ENCODE data around the gene KIF20B. TPM values are rescaled to one million over a fixed set of nuclear protein-coding genes. Genes with fewer than 3 reads are reported as not detected.
"Not testable (repeated sequence)": the region's sequence is repeated elsewhere in the genome, so short reads cannot be mapped to it uniquely, and the experiment has no call there.

The KIF20B gene
- polyA plus RNA-seq, 1 donor: 23.4 TPM

- no peak for DNase-seq
Measured at GRCh38 chr10:89684604-89685003, 16.8 kb upstream of the KIF20B start.

GRCh38 chr10:89685936-89686335 is 15.5 kb upstream of the KIF20B start:
- no peak for DNase-seq

GRCh38 chr10:89690027-89690426 is 11.4 kb upstream of the KIF20B start:
- no peak for DNase-seq

DNA sequence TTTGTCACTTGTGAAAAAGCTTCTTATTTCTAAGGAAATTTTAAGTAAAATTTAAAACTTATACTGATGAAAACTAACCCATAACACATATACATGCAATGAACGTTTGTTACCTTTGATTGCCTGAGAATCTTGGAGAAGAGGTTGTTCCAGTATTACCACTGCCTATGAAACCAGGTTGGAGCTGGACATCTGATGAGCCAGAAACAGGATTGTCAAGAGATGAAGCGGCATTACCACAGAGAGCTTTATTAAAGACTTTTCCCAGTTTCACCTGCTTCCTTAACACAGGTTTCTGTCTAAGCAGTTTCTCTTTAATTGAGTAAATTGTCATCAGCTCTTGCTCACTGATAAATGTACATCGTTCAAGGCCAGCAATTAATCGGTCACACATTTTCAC is 9.0 kb upstream of the KIF20B start:
- DNase-seq: no peak

- DNase-seq: no peak
Measured at GRCh38 chr10:89693176-89693575, 8.2 kb upstream of the KIF20B start.

DNA sequence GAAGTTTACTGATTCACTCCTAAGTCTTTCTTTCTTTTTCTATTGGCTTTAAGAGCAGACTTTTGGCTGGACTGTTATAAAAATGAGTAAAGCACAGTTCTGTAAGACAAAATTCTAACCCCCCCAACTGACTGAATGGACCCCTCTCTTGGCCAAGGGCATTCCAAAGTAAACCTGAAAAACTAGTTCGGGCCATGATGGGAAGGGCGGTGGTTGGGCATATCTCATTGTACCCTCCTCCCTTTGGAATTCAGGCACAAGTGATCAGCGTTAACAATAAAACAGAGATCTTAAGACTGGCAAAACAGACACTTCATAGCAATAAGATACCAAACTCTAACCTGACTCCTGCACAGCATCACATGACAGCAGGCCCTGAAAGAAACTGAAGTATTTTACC is 6.1 kb upstream of the KIF20B start:
- DNase-seq: no peak

DNA sequence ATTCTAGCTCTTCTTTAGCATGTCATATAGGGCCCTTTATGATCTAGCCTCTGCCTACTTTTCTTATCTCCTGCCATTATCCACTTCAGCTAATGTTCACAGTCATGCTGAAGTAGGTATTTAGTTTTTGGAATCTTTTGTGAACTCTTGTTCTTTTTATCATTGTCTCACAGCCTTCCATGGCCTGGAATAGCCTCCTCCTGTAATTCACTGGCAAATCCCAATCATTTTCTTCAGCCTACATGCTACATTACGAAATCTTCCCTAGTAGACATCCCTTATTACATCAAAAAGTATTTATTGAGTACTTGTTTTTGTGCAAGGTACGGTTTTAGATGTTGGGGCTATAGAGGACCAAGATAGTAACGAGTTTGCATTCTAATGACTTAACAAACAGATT is 3.4 kb upstream of the KIF20B start:
- no peak for DNase-seq

DNA sequence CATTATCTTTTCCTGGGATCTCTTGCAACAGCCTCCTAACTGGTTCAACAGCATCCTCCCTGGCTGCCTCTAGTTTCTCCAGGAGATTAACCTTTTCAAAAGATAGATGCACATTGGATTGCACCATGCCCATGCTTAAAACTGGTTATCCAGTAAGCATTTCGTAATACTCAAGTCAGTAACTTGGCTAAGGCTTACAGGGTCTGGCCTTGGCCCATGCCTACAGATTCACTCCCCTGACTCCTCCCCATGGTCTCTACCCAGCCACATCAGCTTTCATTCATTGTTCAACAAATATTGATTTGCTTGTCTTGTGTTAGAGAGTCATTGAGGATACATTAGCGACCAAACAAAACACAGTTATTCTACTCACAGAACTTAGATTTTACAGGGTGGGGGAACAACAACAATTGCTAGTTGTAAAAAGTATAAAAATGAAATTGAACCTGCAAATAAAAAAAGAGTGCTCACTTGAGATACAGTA is 1.8 kb upstream of the KIF20B start:
- no peak for DNase-seq

- DNase-seq: no peak
Measured at GRCh38 chr10:89700923-89701241, 508 bp upstream of the KIF20B start.

GRCh38 chr10:89702121-89702480 is 711 bp downstream of the KIF20B start:
- DNase-seq: peak; percentile 7

DNA sequence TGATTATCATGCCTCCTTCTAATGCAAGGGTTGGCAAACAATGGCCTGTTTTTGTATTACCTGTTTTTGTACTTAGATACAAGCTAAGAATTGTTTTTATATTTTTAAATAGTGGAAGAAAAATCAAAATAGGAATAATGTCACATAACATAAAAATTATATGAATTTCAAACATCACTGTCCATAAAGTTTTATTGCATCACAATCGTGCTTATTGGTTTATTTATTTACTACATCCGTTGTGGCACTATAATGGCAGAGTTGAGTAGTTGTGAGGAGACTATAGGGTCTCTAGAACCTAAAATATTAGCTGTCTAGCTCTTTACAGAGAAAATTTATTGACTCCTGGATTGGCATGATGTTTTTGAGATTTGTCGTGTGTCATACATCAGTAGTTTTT is 4.1 kb downstream of the KIF20B start:
- DNase-seq: no peak

- no peak for DNase-seq
Measured at GRCh38 chr10:89706011-89706410, 4.6 kb downstream of the KIF20B start.

DNA sequence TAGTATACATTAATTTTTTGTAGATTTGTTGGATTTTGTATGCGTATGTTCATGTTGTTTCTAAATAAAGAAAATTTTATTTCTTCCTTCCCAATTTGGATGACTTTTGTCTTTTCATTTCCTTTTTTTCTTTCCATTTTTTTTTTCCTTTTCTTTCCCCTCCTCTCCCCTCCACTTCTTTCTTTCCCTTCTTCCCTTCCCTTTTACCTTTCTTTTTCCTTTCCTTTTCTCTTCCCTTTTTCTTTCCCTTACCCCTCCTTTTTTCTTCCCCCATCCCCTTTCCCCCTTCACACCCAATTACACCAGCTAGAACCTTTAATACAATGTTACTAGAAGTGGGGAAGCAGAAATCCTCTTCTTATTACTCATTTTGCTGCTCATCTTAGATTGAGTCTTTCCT is 6.0 kb downstream of the KIF20B start:
- no peak for DNase-seq

- DNase-seq: no peak
Measured at GRCh38 chr10:89710753-89711152, 9.4 kb downstream of the KIF20B start.

DNA sequence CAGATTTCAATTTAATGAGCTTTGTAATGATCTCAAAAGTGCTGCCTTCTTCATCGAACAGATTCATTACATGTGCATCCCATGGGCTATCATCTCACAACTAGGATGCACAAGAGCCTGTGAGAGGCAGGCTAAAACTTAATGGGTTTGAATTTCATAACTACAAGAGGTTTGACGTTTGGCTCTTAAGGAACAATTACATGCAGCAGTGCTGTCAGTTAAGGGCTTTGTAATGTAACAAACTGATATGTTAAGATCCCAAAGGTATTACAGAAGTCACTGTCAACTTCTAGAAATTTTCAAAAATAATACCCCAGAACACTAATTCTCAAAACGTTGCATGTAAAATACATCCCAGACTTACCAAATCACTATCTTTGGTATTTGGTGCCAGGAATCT is 33.2 kb downstream of the KIF20B start:
- DNase-seq: no peak

DNA sequence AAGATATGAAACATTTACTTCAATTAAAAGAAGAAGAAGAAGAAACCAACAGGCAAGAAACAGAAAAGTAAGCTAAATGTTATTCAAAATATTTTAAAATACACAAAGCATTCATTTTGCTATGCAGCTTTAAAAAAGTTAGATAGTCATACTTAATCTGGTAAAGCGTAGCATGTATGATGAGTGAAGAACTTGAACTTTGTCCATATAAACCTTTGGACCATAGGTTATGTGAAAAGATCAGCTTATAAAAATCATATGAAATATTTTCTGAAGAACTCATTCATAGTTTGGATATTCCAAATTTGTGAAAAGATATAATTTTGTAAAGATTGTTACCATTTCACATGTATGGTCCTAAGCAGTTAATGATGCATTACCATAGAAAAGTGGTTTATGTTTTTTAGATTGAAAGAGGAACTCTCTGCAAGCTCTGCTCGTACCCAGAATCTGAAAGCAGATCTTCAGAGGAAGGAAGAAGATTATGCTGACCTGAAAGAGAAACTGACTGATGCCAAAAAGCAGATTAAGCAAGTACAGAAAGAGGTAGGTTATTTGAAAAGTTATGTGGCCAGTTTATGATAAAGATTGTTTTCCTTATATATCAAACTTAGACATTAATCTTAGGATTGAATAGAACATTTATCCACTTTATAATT is 37.3 kb downstream of the KIF20B start:
- DNase-seq: no peak

- DNase-seq: no peak
Measured at GRCh38 chr10:89741126-89741762, 39.9 kb downstream of the KIF20B start.

GRCh38 chr10:89744026-89744425 is 42.6 kb downstream of the KIF20B start:
- DNase-seq: no peak

DNA sequence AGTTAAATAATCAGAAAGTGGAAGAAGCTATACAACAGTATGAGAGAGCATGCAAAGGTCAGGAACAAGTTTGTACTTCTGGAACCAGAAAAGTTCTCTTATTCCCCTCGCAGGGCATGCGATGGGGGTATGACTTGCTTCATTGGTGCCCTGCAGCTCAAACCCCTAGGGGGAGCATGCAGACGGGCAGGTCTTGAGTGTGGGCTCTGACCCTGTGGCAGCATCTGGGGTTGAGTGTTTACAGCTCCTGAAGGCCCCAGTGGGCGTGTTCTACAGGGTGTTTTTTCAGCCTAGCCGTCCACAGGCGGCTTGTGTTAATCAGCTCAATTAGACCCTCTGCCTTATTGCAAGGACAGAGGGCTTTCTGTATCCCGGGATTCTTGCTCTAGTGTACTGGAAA is 44.5 kb downstream of the KIF20B start:
- no peak for DNase-seq

DNA sequence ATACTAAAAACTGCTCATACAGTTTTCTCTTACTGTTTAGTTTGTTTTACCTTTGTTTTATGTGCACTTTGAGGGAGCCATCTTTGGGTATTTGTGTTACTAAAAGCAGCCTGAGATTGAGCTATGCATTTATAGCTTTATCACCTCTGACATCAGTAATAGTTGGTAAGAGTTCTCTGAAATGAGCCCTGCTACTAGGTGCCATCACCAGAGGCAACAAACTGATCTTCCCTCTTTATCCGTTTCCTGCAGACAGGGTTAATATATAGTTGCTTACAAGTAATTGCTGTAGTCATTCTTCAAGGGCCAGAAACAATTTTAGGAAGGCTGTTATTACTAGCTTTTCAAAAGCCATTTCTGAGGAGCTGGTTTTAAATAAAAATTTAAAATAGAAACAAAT is 49.1 kb downstream of the KIF20B start:
- DNase-seq: no peak

DNA sequence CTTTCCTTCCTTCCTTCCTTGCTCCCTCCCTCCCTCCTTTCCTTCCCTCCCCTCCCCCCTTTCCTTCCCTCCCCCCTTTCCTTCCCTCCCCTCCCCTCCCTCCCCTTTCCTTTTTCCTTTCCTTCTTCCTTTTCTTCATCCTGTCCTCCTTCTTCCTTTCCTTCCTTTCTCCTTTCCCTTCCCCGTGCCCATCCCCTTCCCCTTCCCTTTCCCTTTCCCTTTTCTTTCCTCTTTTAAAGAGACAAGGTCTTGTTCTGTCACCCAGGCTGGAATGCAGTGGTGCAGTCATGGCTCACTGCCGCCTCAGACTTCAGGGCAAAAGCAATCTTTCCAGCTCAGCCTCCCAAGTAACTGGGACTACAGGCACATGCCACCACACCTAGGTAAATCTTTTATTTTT is 54.0 kb downstream of the KIF20B start:
- DNase-seq: no peak

GRCh38 chr10:89759531-89759930 is 58.1 kb downstream of the KIF20B start:
- DNase-seq: no peak

DNA sequence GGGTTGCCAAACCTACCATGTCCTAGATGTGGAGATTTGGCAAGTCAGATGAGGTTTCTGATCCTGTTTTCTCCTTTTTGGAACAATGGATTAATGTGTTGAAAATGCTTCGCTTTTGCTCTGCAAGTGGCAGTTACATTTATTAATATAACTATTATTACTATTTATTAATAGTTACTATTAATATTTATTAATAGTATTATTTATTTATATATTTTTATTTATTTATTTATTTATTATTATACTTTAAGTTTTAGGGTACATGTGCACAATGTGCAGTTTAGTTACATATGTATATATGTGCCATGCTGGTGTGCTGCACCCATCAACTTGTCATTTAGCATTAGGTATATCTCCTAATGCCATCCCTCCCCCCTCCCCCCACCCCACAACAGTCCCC is 62.3 kb downstream of the KIF20B start:
- not testable (repeated sequence) for DNase-seq

GRCh38 chr10:89771684-89772083 is 70.3 kb downstream of the KIF20B start:
- DNase-seq: no peak

Measured in left kidney (tissue), 2 donors.